Left ventricle myocardium inferior (tissue), 1 donor: ENCODE measurements around the gene ZIC4. TPM values are rescaled to one million over a fixed set of nuclear protein-coding genes. Genes with fewer than 3 reads are reported as not detected.

Experiments
- DNase-seq: peaks from one replicate; pipeline ENCODE4 v3.0.0-alpha.2; 2020
- H3K27ac ChIP-seq: fragments of 200-600 bp; replicated peaks from 2 replicates; pipeline ENCODE4 v1.8.0; 2021
- H3K27me3 ChIP-seq: fragments of 200-600 bp; 2 replicates; pipeline ENCODE4 v1.8.0; 2021; ENCODE audit warnings: low read depth
- H3K36me3 ChIP-seq: fragments of 200-600 bp; 2 replicates; pipeline ENCODE4 v1.8.0; 2021
- H3K4me1 ChIP-seq: fragments of 200-600 bp; 2 replicates; pipeline ENCODE4 v1.8.0; 2021
- H3K4me3 ChIP-seq: fragments of 200-600 bp; 2 replicates; pipeline ENCODE4 v1.8.0; 2021; ENCODE audit warnings: mild to moderate bottlenecking, moderate library complexity
- H3K9me3 ChIP-seq: fragments of 200-600 bp; replicated peaks from 2 replicates; pipeline ENCODE4 v1.8.0; 2021
- intact Hi-C: fragments of 100-400 bp; cut with micrococcal nuclease; formaldehyde crosslinking; loops from one replicate; pipeline ENCODE4 v1.11.0; 2022
- total RNA-seq: library from RNA; stranded (reverse); fragmentation: NEBNext Ultra II Directional; extraction: Animal tissue kit (Norgen Biotek cat#: 25700); gene quantifications from one replicate; pipeline ENCODE4 v1.2.1, GENCODE V29; 2021
- TF ChIP-seq, protein P1 (sequence below): fragments of 200-600 bp; IDR thresholded peaks from 2 replicates; pipeline ENCODE4 v1.8.0; 2021; ENCODE audit warnings: antibody characterized with exemption, mild to moderate bottlenecking, borderline replicate concordance
- donor health status: DM: no; HTN: yes; CAD: no; lungs with severe emphysema.

The ZIC4 gene
- total RNA-seq, 1 donor from 2014 or later, result not detected

DNA sequence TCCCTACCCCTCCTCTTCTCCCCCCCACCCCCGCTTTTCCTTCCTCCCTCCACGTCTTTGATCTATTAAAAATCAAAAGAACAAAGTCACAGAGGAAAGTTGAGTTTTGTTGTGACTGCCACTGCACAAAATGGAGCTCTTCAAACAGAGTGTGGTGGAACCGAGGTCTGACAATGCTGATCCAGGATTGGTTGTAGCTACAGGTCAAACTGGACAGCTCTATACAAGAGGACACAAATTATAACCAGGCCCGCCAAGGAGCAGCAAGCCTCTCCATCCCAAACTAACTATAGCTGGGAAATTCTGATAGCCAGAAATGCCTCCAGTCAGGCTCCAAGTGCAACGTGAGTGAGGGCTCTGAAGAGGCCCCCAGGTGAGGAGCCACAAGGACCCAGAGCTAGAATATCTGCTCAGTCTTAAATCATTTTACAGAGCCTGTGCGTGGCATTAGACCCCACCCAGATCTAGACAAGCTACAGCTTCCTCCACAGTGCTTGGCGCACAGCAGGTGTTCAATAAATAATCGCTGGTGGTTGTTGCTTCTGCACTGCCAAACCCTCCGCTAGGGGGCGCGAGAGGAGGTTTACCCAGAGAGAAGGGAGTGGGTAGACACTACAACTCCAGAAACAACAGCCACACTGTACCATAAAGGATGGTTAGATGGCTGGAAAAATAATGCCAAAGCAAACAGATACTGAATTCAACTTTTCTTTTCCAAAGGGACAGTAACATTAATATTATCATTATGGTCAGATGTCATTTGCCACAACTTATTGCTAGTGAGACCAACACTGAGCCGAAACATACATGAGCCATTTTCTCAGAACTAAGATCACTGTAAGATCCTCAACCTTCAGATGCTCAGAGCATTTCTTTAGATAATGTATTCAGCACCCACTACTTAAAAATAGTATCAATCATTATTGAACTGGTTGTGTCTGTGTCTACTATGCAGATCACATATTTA, 44.6 kb downstream of the ZIC4 start:
- no peaks in the 10 kb centered on the region for H3K4me1 ChIP-seq
- H3K27me3 ChIP-seq, result peaks cover 99% of the 10 kb centered on the region
- no peaks in the 10 kb centered on the region for H3K36me3 ChIP-seq
- TF ChIP-seq, protein P1, sequence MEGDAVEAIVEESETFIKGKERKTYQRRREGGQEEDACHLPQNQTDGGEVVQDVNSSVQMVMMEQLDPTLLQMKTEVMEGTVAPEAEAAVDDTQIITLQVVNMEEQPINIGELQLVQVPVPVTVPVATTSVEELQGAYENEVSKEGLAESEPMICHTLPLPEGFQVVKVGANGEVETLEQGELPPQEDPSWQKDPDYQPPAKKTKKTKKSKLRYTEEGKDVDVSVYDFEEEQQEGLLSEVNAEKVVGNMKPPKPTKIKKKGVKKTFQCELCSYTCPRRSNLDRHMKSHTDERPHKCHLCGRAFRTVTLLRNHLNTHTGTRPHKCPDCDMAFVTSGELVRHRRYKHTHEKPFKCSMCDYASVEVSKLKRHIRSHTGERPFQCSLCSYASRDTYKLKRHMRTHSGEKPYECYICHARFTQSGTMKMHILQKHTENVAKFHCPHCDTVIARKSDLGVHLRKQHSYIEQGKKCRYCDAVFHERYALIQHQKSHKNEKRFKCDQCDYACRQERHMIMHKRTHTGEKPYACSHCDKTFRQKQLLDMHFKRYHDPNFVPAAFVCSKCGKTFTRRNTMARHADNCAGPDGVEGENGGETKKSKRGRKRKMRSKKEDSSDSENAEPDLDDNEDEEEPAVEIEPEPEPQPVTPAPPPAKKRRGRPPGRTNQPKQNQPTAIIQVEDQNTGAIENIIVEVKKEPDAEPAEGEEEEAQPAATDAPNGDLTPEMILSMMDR, result peak; percentile 40
- DNase-seq, result no peak
- intact Hi-C loops, result no loop called here
- H3K27ac ChIP-seq, result no peak overlapping the region
- no peaks in the 10 kb centered on the region for H3K9me3 ChIP-seq
- no peak overlapping the region for H3K4me3 ChIP-seq

DNA sequence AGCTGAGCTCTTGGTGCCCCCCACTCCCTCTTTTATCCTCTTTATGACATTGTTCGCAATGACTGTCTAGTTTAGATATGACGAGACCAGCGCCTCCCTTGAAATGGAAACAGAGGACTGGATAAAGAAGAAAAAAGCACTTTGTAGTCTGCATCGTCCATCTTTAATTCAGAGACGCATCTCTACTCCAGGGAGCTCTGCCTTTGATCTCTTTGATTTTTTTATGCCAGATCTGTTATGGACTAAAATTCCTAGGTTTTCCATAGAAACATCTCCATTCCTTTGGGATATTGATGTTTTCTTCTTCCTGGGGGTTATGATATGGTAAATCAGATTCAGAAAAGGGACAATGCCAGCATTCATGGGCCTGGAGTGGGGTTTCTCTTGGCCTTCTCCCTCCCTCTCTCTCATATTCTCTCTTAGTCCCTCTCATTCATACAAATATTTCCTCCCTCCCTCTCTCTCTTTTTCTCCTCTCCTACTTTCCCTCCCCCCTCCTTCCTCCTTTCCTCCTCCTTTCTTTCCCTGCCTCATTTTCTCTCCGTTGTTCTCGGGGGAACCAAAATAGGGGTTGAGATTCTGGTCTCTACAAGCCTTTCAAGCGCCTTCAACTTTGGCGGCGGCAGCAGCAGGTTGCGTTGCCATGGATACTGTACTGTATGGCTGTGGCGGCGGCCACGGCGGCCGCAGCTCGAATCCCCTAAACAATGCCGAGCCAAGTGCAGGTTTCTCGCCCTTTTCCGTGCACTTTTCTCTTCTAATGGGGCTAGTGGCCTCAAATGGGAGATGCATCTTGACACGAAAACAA, 45.5 kb downstream of the ZIC4 start:
- intact Hi-C loops, result no loop called here
- H3K36me3 ChIP-seq, result no peaks in the 10 kb centered on the region
- no peaks in the 10 kb centered on the region for H3K4me1 ChIP-seq
- H3K27me3 ChIP-seq, result peaks cover 99% of the 10 kb centered on the region
- no peak overlapping the region for H3K4me3 ChIP-seq
- H3K9me3 ChIP-seq, result no peaks in the 10 kb centered on the region
- no peak overlapping the region for H3K27ac ChIP-seq
- DNase-seq, result no peak
- TF ChIP-seq, protein P1, result no peak

DNA sequence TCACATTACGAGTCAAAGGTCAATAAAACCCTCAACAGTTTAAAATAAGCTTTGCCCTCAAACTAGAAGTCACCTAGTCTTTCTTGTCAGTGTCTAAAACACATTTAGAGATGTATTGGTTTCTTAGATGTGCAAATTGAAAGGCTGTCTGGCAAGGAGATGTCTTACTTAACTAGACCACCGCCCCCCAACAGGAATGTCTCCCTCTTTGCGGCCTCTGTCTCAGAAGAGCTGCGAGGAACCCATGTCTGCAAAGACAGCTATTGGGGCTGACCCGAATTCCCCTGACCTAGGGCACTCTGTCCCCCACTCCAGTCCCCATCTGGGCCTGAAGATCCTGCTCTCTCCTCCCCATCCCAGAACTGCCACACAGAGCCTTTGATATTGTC, 46.3 kb downstream of the ZIC4 start:
- Histone ChIP-seq H3K27me3 (peaks cover 99% of the 10 kb centered on the region), H3K27ac (no peak overlapping the region)
- intact Hi-C loops, result no loop called here

DNA sequence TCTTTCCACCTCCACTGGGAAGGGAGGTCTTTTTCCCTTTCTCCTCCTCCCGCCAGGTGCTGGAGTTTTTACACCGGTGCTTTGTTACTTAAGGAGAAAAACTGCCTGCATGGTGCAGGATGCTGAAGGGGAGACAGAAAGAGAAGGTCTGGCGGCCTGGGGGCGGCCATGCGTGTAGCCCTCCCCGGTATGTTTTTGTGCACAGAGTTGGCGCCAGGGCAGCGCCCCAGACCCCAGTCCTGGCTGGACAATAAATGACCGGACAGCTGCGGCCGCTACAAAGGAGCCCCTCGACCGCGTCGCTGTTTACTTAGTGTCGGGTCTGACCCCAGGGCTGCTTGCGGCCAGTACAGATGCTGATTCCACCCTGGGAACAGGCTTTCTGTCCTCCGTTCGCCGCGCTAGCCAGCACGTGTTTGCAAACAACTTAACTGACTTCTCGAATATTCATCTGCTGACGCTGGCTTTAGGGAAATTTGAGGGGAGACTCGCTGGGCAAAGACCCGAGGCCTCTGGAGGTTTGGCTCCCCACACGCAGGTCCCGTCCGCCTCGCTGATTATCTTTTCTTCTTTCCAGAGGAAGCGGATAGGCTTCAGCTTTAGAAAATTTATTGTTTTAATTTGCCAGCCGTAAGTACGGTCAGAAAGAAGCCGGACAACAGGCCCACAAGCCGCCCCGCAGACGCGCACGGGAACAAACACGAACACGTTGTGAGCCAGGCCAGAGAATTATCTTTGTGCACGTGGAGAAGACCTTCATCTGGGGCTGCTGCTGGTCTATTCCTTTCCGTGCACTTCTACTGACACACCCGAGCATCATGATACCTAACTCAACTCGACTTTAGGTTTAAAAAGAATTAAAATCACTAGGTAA, 46.9 kb downstream of the ZIC4 start:
- intact Hi-C loops, result no loop called here
- Histone ChIP-seq H3K4me3 (no peak overlapping the region), H3K27ac (no peak overlapping the region), H3K9me3 (no peaks in the 10 kb centered on the region), H3K4me1 (peaks cover 7% of the 10 kb centered on the region), H3K36me3 (no peaks in the 10 kb centered on the region), H3K27me3 (peaks cover 99% of the 10 kb centered on the region)
- no peak for DNase-seq
- TF ChIP-seq, protein P1, result no peak

More for the DNA sequence above, 46.3 kb downstream of the ZIC4 start:
- Histone ChIP-seq H3K4me3 (no peak overlapping the region), H3K36me3 (no peaks in the 10 kb centered on the region), H3K4me1 (peaks cover under 1% of the 10 kb centered on the region), H3K9me3 (no peaks in the 10 kb centered on the region)
- TF ChIP-seq, protein P1, result no peak
- DNase-seq, result no peak
